GM18870 (cell line): ENCODE results near the gene TRABD2B.

Experiments used
- ATAC-seq: cut with Tn5 transposase; IDR thresholded peaks from one replicate; pipeline ENCODE4 v1.9.1; 2021; ENCODE audit warnings: moderate library complexity; ENCODE audit not compliant: unreplicated experiment

The TRABD2B gene

DNA sequence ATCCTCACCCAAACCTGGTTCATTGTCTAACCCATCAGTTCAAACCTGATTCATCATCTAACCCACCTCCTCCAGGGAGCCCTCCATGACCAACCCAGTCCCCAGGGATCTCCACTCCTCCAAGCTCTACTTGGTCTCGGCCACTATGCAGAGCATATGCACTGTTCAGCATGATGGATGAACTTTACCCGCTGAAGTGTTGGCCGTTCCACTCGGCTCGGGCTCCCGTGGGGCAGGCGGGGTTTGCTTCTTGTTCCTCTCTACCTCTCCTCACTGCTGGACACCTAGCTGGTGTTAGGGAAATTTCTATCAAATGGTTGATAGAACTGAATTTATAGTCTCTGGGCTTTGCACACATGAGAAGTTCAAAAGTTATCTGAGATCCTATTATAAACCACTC lies 111.0 kb downstream of the TRABD2B start:
- no peak for ATAC-seq

DNA sequence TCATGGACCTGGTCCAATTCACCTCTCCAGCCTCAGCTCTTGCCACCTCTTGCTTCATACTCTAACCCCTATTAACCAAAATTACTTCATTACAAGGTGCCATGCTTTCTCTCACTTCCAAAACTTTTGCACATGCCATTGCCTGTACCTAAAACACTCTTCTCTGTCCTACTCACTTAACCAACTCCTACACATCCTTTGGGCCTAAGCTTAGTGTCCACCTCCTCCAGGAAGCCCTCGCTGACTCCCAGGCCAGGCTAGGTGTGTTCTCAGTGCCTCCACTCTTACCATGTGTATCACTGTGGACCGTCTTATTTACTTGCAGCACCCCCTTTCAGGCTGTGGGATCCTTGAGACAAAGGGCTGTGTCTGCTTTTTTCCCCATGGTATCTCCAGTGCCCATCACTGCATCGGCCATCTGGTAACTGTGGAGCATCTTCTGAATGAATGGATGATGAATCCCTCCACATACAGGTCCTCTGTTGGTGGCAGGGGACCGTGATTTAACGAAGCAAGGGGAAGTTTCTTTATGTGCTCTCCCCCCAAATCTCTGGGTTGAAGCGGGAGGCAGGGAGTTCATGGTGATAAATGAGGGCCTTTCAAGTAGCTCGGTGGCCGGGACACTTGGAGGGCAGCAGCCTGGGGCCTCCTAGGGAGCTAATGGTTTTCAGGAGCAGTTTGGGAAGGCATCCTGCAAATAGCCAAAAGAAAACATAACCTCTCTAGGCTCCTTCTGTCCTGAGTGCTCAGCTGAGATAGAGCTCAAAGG lies 111.9 kb downstream of the TRABD2B start:
- no peak for ATAC-seq

- no peak for ATAC-seq
Observed at GRCh38 chr1:47883963-47884362, 113.2 kb downstream of the TRABD2B start.

DNA sequence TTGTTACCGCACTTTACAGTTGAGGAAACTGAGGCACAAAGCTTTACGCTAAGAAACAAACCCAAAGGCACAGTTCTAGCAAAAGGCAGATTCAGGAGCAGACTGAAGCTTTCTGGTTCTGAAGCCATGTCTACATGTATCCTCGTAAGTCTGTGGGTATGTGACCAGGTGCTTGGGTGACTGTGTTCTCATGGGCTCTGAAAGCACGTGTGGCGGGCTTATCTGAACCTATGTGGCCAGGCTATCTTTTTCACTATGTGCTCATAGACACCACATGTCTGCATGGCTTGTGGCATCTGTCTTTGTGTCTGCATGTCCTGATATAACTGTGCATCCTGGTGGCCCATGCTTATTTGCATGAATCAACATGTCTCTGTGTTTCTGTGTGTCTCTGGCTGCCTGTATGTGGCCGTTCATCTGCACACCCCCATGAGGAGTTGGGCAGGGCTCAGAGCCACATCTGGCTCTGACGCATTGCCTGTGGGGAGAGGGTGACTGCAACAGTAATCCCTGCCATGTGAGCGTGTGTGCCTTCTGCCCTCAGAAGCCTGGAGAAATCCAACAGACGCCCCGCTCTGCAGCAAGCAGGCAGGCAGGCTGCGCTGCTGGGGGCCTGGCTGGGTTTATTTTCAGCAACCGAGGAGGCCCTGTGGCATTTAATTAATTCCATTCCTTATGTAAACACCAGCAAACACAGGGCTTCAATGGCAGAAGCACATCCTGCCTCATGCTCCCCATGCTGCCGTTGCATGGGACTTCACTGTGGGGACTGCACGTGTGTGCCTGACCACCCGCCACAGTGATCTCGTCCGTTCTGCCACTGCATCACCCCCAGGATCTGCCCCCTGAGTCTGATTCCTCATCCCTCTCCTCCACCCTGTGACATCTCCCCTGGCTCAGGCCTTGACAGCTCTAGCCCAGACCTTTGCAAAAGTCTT lies 115.4 kb downstream of the TRABD2B start:
- no peak for ATAC-seq

DNA sequence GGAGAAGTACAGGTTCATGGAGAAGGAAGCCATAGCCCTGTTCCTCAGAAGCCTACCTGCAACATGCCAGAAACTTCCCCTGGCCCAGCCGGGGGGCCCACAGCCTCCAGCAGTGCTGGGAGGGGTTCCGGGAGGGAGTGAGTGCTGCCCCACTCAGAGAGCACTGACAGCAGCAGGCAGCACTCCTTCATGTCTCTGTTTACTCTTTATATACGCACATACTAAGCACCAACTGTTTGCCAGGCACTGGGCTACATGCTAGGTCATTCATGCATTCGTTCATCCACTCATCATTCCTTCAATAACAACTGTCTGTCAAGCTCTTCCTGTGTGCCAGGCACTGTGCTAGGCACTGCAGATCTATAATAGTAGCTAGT lies 120.6 kb downstream of the TRABD2B start:
- no peak for ATAC-seq

- no peak for ATAC-seq
Observed at GRCh38 chr1:47875831-47876586, 121.2 kb downstream of the TRABD2B start.

DNA sequence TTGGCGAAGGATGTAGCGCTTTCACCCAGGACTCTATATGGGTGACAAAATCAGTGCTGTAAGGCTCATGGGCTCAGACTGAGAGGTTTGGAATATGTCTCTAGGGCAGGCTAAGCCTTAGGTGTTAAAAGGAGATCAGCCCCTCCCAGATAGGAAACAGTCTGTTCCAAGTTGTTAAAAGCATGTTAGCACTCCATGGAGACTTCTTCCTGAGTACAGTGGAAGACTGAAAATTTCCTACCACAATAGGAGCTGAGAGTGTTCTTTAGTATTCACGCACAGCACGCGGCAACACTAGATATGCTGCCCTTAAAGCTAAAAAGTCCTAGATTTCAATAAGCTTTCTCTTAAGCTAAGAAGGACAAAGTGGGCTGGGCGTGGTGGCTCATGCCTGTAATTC lies 122.1 kb downstream of the TRABD2B start:
- ATAC-seq = no peak

- no peak for ATAC-seq
Observed at GRCh38 chr1:47873337-47873736, 123.8 kb downstream of the TRABD2B start.

- no peak for ATAC-seq
Observed at GRCh38 chr1:47872886-47873285, 124.3 kb downstream of the TRABD2B start.

GRCh38 chr1:47871799-47872353 lies 125.3 kb downstream of the TRABD2B start:
- ATAC-seq = no peak

DNA sequence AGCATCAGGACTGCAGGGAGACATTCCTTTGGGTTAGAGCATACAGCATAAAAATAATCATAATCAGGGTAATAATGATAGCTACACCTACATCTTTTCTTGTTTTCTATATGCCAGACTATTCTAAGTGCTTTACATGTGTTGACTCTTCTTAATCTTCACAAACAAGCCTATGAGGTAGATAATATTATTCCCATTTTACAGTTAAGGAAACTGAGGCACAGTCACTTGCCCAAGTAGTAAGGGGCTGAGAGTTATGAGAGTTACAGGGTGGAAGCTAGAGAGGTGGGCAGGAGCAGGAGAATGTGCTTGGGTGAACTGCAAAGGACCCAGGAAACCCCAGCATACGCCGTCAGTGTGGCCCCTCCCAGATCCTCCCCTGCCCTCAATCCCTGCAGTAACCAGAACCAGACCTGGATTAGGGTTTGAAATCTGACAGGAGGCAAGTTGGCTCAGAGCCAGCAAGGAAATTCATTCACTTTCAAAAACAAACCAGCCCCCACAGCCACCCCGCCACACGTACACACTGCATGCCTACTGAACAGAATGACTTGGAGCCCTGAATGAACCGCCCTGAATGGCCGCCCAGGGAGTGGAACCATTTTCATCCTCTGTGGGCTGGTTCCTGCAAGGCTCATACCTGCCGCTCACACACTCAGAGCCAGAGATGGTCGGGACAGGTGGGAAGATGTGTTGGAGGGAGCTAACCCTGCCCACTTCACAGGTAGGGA lies 126.1 kb downstream of the TRABD2B start:
- no peak for ATAC-seq

- no peak for ATAC-seq
Observed at GRCh38 chr1:47870480-47870879, 126.7 kb downstream of the TRABD2B start.

GRCh38 chr1:47868348-47868676 lies 128.9 kb downstream of the TRABD2B start:
- ATAC-seq = no peak

GRCh38 chr1:47867438-47868347 lies 129.5 kb downstream of the TRABD2B start:
- no peak for ATAC-seq

GRCh38 chr1:47866601-47867437 lies 130.4 kb downstream of the TRABD2B start:
- no peak for ATAC-seq

DNA sequence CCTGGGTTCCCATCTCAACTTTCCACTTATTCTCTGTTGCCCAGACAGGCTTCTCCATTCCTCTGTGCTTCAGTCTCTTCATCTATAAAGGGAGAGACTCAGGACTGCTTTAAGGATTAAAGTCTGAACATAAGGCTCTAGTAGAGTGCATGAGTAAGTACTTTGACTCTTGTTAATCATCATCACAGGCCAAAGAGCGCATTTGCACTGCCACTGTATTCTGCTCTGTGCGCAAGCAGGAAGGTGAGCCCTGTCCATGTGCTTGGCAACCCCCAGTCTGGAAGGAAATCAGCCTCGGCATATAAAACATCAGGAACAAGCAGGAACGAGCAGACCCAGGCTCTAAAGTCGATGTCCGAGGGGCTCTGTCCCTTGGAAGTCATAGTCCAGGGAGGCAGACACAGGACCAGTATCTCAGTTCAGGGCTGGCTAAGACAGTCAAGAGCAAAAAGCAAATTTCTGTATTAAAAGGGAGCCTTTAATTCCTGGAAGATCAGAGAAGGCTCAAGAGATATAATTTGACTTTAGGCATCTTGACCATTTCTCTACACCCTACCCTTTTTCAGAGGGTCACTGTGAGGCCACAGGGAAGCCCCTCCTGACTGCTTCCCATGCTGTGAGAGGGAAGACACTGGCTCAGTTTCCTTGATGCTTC lies 131.2 kb downstream of the TRABD2B start:
- ATAC-seq = no peak

- ATAC-seq = no peak
Observed at GRCh38 chr1:47859092-47859743, 138.0 kb downstream of the TRABD2B start.

DNA sequence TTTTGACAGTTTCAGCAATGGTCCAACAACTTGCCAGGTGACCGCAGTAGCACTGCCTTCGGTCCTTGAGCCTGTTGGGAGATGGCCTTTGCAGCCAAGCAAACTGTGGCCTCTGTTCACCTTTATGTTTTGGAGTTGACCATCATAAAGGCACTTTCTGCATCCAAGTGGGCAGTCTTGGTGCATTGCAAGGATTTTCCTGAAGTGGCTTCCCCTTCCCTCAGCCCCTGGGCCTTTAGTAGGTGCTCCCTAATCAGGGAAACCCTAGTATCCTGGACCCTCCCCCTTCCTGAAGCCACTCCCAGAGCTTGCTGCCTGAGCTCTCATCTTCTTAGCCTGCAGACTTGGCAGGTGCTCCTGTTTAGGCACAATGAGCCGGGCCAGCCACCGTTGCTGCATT lies 140.2 kb downstream of the TRABD2B start:
- no peak for ATAC-seq
